Adrenal gland (tissue), 12 donors: ENCODE measurements around the gene GEMIN5. TPM values are rescaled to one million over a fixed set of nuclear protein-coding genes. Genes with fewer than 3 reads are reported as not detected.

ENCODE experiments used
- DNase-seq, 7 donors: peaks; one replicate each; pipeline ENCODE4 v3.0.0-alpha.2; 2019 to 2020
- H3K27ac ChIP-seq, 5 donors: fragments of 200-600 bp; sonication (generic) in 4 of 5; 1 replicate in 3 of 5; 2 replicates in 2 of 5; pipeline versions ENCODE4 v1.5.1 to v1.8.0; 2016 to 2020; ENCODE audit warnings: mild to moderate bottlenecking in 1 of 5
- H3K27me3 ChIP-seq: fragments of 200-600 bp; 2 replicates; pipeline ENCODE4 v1.8.0; 2021
- H3K36me3 ChIP-seq, 2 donors: fragments of 200-600 bp; replicated peaks in 1 of 2; 1 replicate in 1 of 2; 2 replicates in 1 of 2; pipeline versions ENCODE4 v1.5.1 to v1.8.0; 2018 to 2022
- H3K4me1 ChIP-seq, 2 donors: fragments of 200-600 bp; replicated peaks in 1 of 2; 1 replicate in 1 of 2; 2 replicates in 1 of 2; pipeline versions ENCODE4 v1.5.1 to v1.8.0; 2018 to 2021
- H3K4me3 ChIP-seq, 4 donors: fragments of 200-600 bp; sonication (generic) in 3 of 4; one replicate each; pipeline ENCODE4 v1.5.1; 2016 to 2018
- H3K9me3 ChIP-seq, 3 donors: fragments of 200-600 bp; sonication (generic) in 1 of 3; replicated peaks in 1 of 3; 1 replicate in 2 of 3; 2 replicates in 1 of 3; pipeline versions ENCODE4 v1.5.1 to v1.8.0; 2016 to 2021
- CTCF ChIP-seq, 6 experiments: fragments of 450-650 bp in 4 of 6; fragments of 200-600 bp in 2 of 6; sonication (generic) in 1 of 6; IDR thresholded peaks; 1 replicate in 5 of 6; 2 replicates in 1 of 6; pipeline versions ENCODE4 v1.5.1 to v1.8.0; 2016 to 2021; ENCODE audit warnings: antibody characterized with exemption in 6 of 6, mild to moderate bottlenecking in 2 of 6, moderate library complexity in 1 of 6
- POLR2A ChIP-seq, 2 donors: fragments of 450-650 bp; IDR thresholded peaks; one replicate each; pipeline ENCODE4 v1.6.1; 2017; ENCODE audit warnings: antibody characterized with exemption in 2 of 2, mild to moderate bottlenecking in 2 of 2, moderate library complexity in 1 of 2
- WGBS, 4 donors: extraction: QIAGEN DNeasy Blood & Tissue Kit in 2 of 4; methylation state at CpG; one replicate each; pipeline versions ENCODE4 v1.1.5 to v1.1.7; 2013 to 2017; 5-methylcytosine and 5-hydroxymethylcytosine counted together
- intact Hi-C, 2 donors: fragments of 100-400 bp; cut with DNase I; formaldehyde crosslinking; loops; one replicate each; pipeline versions ENCODE4 v1.14.1 to v1.15.0; 2022 to 2023
- polyA plus RNA-seq, 3 donors: library from polyadenylated mRNA; stranded (reverse); fragments of 200-250 nt in 2 of 3; fragments of 350-450 nt in 1 of 3; fragmentation: Illumina TruSeq in 1 of 3; extraction: RNeasy Lipid Tissue Mini Kit (QIAGEN cat#74804) in 1 of 3; gene quantifications; one replicate each; pipeline ENCODE4 v1.2.3, GENCODE V29; 2013 to 2014
- total RNA-seq, 9 donors: library from RNA; depleted of rRNA in 4 of 9; stranded (reverse); fragments of >200 nt in 4 of 9; fragments of 120-200 nt in 1 of 9; fragmentation: NEBNext Ultra II Directional in 1 of 9; extraction: Animal tissue kit (Norgen Biotek cat#: 25700) in 1 of 9; gene quantifications; one replicate each; pipeline versions ENCODE4 v1.1.0 to v1.2.4, GENCODE V29; 2013 to 2023
- donor health status: healthy with polysubstance abuse.
- donor health status: Bipolar disorder and iron deficiency.
- donor health status: DM: yes; HTN: yes; CAD: no.
- donor health status: DM: no; HTN: no; CAD: no.
- donor health status: DM: no; HTN: no; CAD: no.
- donor health status: DM: yes; HTN: yes; CAD: no.

Gene GEMIN5
- total and polyA plus RNA-seq, 12 donors: 3.2 to 19.2 (median 13.3) TPM

GRCh38 chr5:154962494-154962893 is 24.5 kb upstream of the GEMIN5 start:
- H3K36me3 ChIP-seq: peaks cover 0 to 35% of the 10 kb centered on the region in 2 donors
- H3K4me1 ChIP-seq: no peaks in the 10 kb centered on the region
- no peaks in the 10 kb centered on the region for H3K9me3 ChIP-seq
- H3K27me3 ChIP-seq: no peaks in the 10 kb centered on the region
- 90 to 95% (median 93%) methylated on average over 1 of the region's 1 CpG for WGBS, 4 donors
- H3K27ac ChIP-seq: no peak overlapping the region
- no peak for DNase-seq
- intact Hi-C loops: no loop called here
- no peak for TF ChIP-seq POLR2A (IDR thresholded peaks at IDR 0.05)
- TF ChIP-seq CTCF (IDR thresholded peaks at IDR 0.05): no peak
- H3K4me3 ChIP-seq: no peak overlapping the region

- Histone ChIP-seq H3K4me1 (no peaks in the 10 kb centered on the region), H3K27me3 (no peaks in the 10 kb centered on the region), H3K27ac (no peak overlapping the region), H3K9me3 (no peaks in the 10 kb centered on the region), H3K4me3 (no peak overlapping the region), H3K36me3 (peaks cover 0 to 33% of the 10 kb centered on the region in 2 donors)
- DNase-seq: no peak
- TF ChIP-seq POLR2A (IDR thresholded peaks at IDR 0.05) (no peak), CTCF (IDR thresholded peaks at IDR 0.05) (no peak)
- intact Hi-C loops: no loop called here
Observed at GRCh38 chr5:154956712-154957111, 18.7 kb upstream of the GEMIN5 start.

GRCh38 chr5:154949781-154950180 is 11.8 kb upstream of the GEMIN5 start:
- Histone ChIP-seq H3K4me3 (no peak overlapping the region), H3K36me3 (no peaks in the 10 kb centered on the region), H3K4me1 (peaks cover 0 to 16% of the 10 kb centered on the region in 2 donors), H3K27ac (no peak overlapping the region), H3K27me3 (no peaks in the 10 kb centered on the region), H3K9me3 (no peaks in the 10 kb centered on the region)
- DNase-seq: no peak
- 77 to 85% (median 79%) methylated on average over 2 of the region's 2 CpGs for WGBS, 4 donors
- TF ChIP-seq POLR2A (IDR thresholded peaks at IDR 0.05) (no peak), CTCF (IDR thresholded peaks at IDR 0.05) (no peak)
- intact Hi-C loops: loop anchor here in 1 of 2 donors (10.0 kb wide), 1 partner anchor 195 kb away; no protein-coding TSS in a partner anchor

GRCh38 chr5:154948313-154948712 is 10.3 kb upstream of the GEMIN5 start:
- no peak for DNase-seq
- H3K4me1 ChIP-seq: peaks cover 0 to 16% of the 10 kb centered on the region in 2 donors
- H3K36me3 ChIP-seq: no peaks in the 10 kb centered on the region
- 96 to 97% (median 97%) methylated on average over 4 of the region's 4 CpGs for WGBS, 4 donors
- H3K9me3 ChIP-seq: no peaks in the 10 kb centered on the region
- H3K27ac ChIP-seq: no peak overlapping the region
- intact Hi-C loops: loop anchor here in 1 of 2 donors (10.0 kb wide), 1 partner anchor 196 kb away; no protein-coding TSS in a partner anchor
- no peak for TF ChIP-seq POLR2A (IDR thresholded peaks at IDR 0.05)
- no peaks in the 10 kb centered on the region for H3K27me3 ChIP-seq
- no peak overlapping the region for H3K4me3 ChIP-seq

GRCh38 chr5:154947778-154948177 is 9.8 kb upstream of the GEMIN5 start:
- peaks cover 0 to 18% of the 10 kb centered on the region in 2 donors for H3K4me1 ChIP-seq
- WGBS, 4 donors: 83 to 89% (median 87%) methylated on average over 6 of the region's 6 CpGs
- no peaks in the 10 kb centered on the region for H3K9me3 ChIP-seq
- DNase-seq: no peak
- H3K4me3 ChIP-seq: no peak overlapping the region
- intact Hi-C loops: loop anchor here in 1 of 2 donors (10.0 kb wide), 1 partner anchor 197 kb away; no protein-coding TSS in a partner anchor
- H3K27me3 ChIP-seq: no peaks in the 10 kb centered on the region
- TF ChIP-seq CTCF (IDR thresholded peaks at IDR 0.05) (no peak), POLR2A (IDR thresholded peaks at IDR 0.05) (no peak)
- no peaks in the 10 kb centered on the region for H3K36me3 ChIP-seq
- no peak overlapping the region for H3K27ac ChIP-seq
